Nephron (organoid): ENCODE measurements around the gene C19orf12.

Source experiments
- H3K27ac Mint-ChIP-seq, 3 experiments: 2 replicates each; pipeline ENCODE4 v1.8.0; 2020; ENCODE audit warnings: mixed read lengths in 3 of 3, mild to moderate bottlenecking in 2 of 3, moderate library complexity in 1 of 3
- H3K27me3 Mint-ChIP-seq: 2 replicates; pipeline ENCODE4 v1.8.0; 2021; ENCODE audit warnings: low read depth, mild to moderate bottlenecking, moderate library complexity, mixed read lengths
- H3K36me3 Mint-ChIP-seq: 2 replicates; pipeline ENCODE4 v1.8.0; 2020; ENCODE audit warnings: low read depth, mixed read lengths
- H3K4me1 Mint-ChIP-seq: 2 replicates; pipeline ENCODE4 v1.8.0; 2020; ENCODE audit warnings: mixed read lengths
- H3K4me3 Mint-ChIP-seq, 3 experiments: 2 replicates each; pipeline ENCODE4 v1.8.0; 2020; ENCODE audit warnings: mild to moderate bottlenecking in 3 of 3, mixed read lengths in 3 of 3, moderate library complexity in 2 of 3
- H3K9me3 Mint-ChIP-seq: 2 replicates; pipeline ENCODE4 v1.8.0; 2020; ENCODE audit warnings: mixed read lengths
- CTCF ChIP-seq, 3 experiments: fragments of 200-600 bp; sonication (generic); IDR thresholded peaks; one replicate each; pipeline ENCODE4 v1.5.0; 2021; ENCODE audit warnings: antibody characterized with exemption in 3 of 3; ENCODE audit not compliant: unreplicated experiment in 3 of 3

Gene C19orf12

GRCh38 chr19:29741226-29741625 lies 26.2 kb upstream of the C19orf12 start:
- H3K27ac Mint-ChIP-seq = no peak overlapping the region
- H3K36me3 Mint-ChIP-seq = no peaks in the 10 kb centered on the region
- H3K4me1 Mint-ChIP-seq = no peaks in the 10 kb centered on the region
- no peak for TF ChIP-seq CTCF (IDR thresholded peaks at IDR 0.05; ENCODE audit: unreplicated experiment in 3 of 3)
- no peaks in the 10 kb centered on the region for H3K9me3 Mint-ChIP-seq
- H3K4me3 Mint-ChIP-seq = no peak overlapping the region
- H3K27me3 Mint-ChIP-seq = peaks cover 7% of the 10 kb centered on the region

- no peaks in the 10 kb centered on the region for H3K9me3 Mint-ChIP-seq
- no peaks in the 10 kb centered on the region for H3K36me3 Mint-ChIP-seq
- H3K27me3 Mint-ChIP-seq = peaks cover 25% of the 10 kb centered on the region
- no peak overlapping the region for H3K4me3 Mint-ChIP-seq
- H3K27ac Mint-ChIP-seq = no peak overlapping the region
- TF ChIP-seq CTCF (IDR thresholded peaks at IDR 0.05; ENCODE audit: unreplicated experiment in 3 of 3) = no peak
- no peaks in the 10 kb centered on the region for H3K4me1 Mint-ChIP-seq
Measured at GRCh38 chr19:29737461-29738000, 22.5 kb upstream of the C19orf12 start.

GRCh38 chr19:29735829-29736228 lies 20.8 kb upstream of the C19orf12 start:
- no peak overlapping the region for H3K27ac Mint-ChIP-seq
- H3K36me3 Mint-ChIP-seq = no peaks in the 10 kb centered on the region
- TF ChIP-seq CTCF (IDR thresholded peaks at IDR 0.05; ENCODE audit: unreplicated experiment in 3 of 3) = no peak
- no peak overlapping the region for H3K4me3 Mint-ChIP-seq
- no peaks in the 10 kb centered on the region for H3K4me1 Mint-ChIP-seq
- H3K27me3 Mint-ChIP-seq = peaks cover 29% of the 10 kb centered on the region
- no peaks in the 10 kb centered on the region for H3K9me3 Mint-ChIP-seq

GRCh38 chr19:29731331-29731850 lies 16.3 kb upstream of the C19orf12 start:
- H3K4me3 Mint-ChIP-seq = no peak overlapping the region
- no peak for TF ChIP-seq CTCF (IDR thresholded peaks at IDR 0.05; ENCODE audit: unreplicated experiment in 3 of 3)
- H3K27ac Mint-ChIP-seq = no peak overlapping the region
- H3K4me1 Mint-ChIP-seq = no peaks in the 10 kb centered on the region
- H3K27me3 Mint-ChIP-seq = peaks cover 39% of the 10 kb centered on the region
- H3K36me3 Mint-ChIP-seq = no peaks in the 10 kb centered on the region
- no peaks in the 10 kb centered on the region for H3K9me3 Mint-ChIP-seq

- Mint-ChIP-seq H3K27me3 (peaks cover 36% of the 10 kb centered on the region), H3K36me3 (no peaks in the 10 kb centered on the region), H3K4me3 (no peak overlapping the region), H3K9me3 (no peaks in the 10 kb centered on the region), H3K4me1 (peaks cover 9% of the 10 kb centered on the region), H3K27ac (no peak overlapping the region)
- no peak for TF ChIP-seq CTCF (IDR thresholded peaks at IDR 0.05; ENCODE audit: unreplicated experiment in 3 of 3)
Measured at GRCh38 chr19:29727906-29728305, 12.8 kb upstream of the C19orf12 start.

GRCh38 chr19:29724746-29725145 lies 9.7 kb upstream of the C19orf12 start:
- H3K27ac Mint-ChIP-seq = peak overlapping the region in 2 of 3 experiments; percentile 53 to 68
- peaks cover 9% of the 10 kb centered on the region for H3K4me1 Mint-ChIP-seq
- TF ChIP-seq CTCF (IDR thresholded peaks at IDR 0.05; ENCODE audit: unreplicated experiment in 3 of 3) = no peak
- no peaks in the 10 kb centered on the region for H3K36me3 Mint-ChIP-seq
- H3K4me3 Mint-ChIP-seq = peak overlapping the region; percentile 77 to 84 (median 83)
- peaks cover 24% of the 10 kb centered on the region for H3K27me3 Mint-ChIP-seq
- no peaks in the 10 kb centered on the region for H3K9me3 Mint-ChIP-seq
